ENCODE results near the gene CEP41. TPM values are rescaled to one million over a fixed set of nuclear protein-coding genes. Genes with fewer than 3 reads are reported as not detected.

Gene CEP41
- total and polyA plus RNA-seq, 2 of the 13 experiments (the other 11 are each of a cell fraction or from before 2014, with no cell fraction given): 8.7 to 9.0 TPM

DNA sequence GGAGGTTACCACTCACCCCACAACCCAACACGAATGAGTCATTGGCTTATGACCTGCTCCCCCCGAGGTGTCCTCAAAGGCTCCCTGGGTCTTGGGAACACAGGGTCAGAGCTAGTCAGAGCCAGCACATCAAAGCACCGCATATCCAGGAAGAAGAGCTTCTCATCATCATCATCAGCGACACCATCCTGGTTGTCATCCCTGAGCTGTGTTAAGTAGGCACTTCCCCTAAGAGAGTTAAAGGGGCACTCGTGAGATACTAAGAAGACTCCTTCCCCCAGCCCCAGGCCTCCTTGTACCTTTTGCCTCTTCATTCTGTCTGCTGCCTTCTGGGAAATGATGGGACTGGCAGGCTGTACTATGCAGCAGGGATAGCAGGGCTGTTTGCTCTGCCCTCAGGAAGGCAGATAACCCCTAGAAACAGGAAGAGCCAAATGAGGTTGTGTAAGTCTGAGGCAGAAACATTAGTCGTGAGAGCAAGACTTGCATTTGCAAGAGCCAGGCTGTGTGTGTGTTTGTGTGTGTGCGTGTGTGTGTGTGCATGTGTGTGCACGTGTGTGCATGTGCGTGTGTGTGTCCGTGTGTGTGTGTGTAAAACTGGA lies 71.6 kb downstream of the CEP41 start (continued):
- TF ChIP-seq, protein P1, sequence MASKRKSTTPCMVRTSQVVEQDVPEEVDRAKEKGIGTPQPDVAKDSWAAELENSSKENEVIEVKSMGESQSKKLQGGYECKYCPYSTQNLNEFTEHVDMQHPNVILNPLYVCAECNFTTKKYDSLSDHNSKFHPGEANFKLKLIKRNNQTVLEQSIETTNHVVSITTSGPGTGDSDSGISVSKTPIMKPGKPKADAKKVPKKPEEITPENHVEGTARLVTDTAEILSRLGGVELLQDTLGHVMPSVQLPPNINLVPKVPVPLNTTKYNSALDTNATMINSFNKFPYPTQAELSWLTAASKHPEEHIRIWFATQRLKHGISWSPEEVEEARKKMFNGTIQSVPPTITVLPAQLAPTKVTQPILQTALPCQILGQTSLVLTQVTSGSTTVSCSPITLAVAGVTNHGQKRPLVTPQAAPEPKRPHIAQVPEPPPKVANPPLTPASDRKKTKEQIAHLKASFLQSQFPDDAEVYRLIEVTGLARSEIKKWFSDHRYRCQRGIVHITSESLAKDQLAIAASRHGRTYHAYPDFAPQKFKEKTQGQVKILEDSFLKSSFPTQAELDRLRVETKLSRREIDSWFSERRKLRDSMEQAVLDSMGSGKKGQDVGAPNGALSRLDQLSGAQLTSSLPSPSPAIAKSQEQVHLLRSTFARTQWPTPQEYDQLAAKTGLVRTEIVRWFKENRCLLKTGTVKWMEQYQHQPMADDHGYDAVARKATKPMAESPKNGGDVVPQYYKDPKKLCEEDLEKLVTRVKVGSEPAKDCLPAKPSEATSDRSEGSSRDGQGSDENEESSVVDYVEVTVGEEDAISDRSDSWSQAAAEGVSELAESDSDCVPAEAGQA (IDR thresholded peaks at IDR 0.05; ENCODE audit: low read depth): no peak
- TF ChIP-seq, protein P1 (CRISPR knock-in tag; IDR thresholded peaks at IDR 0.05; ENCODE audit: borderline replicate concordance): no peak
- TF ChIP-seq ZNF337 (CRISPR knock-in tag; IDR thresholded peaks at IDR 0.05; ENCODE audit: borderline replicate concordance, low read depth) (no peak), ZNF660 (CRISPR knock-in tag; IDR thresholded peaks at IDR 0.05; ENCODE audit: borderline replicate concordance, low read depth) (no peak), SP4 (CRISPR knock-in tag; IDR thresholded peaks at IDR 0.05) (0 out of 2 replicates have a peak, but pooled peaks have one; percentile 4), RARG (CRISPR knock-in tag; IDR thresholded peaks at IDR 0.05; ENCODE audit: low read depth) (no peak), ZNF484 (CRISPR knock-in tag; IDR thresholded peaks at IDR 0.05; ENCODE audit: borderline replicate concordance, low read depth) (no peak), SMAD9 (CRISPR knock-in tag; IDR thresholded peaks at IDR 0.05) (no peak), SOX13 (IDR thresholded peaks at IDR 0.05) (no peak), SOX13 (CRISPR knock-in tag; conservative IDR thresholded peaks at IDR 0.05 in 1 of 2, IDR thresholded peaks at IDR 0.05 in 1 of 2) (no peak; a peak in 1 of 4 replicates), ELF1 (CRISPR knock-in tag; IDR thresholded peaks at IDR 0.05) (peak; percentile 76), DPF2 (CRISPR knock-in tag; IDR thresholded peaks at IDR 0.05; ENCODE audit: borderline replicate concordance, low read depth) (0 out of 2 replicates have a peak, but pooled peaks have one; percentile 22), NCOA2 (CRISPR knock-in tag; IDR thresholded peaks at IDR 0.05) (peak; percentile 39; the same call in 1 of the 2 replicates), FIP1L1 (IDR thresholded peaks at IDR 0.05; ENCODE audit: borderline replicate concordance, insufficient read depth, low read depth, low read length) (no peak), GABPB1 (CRISPR knock-in tag; IDR thresholded peaks at IDR 0.05) (no peak)
- TF ChIP-seq, protein P2, sequence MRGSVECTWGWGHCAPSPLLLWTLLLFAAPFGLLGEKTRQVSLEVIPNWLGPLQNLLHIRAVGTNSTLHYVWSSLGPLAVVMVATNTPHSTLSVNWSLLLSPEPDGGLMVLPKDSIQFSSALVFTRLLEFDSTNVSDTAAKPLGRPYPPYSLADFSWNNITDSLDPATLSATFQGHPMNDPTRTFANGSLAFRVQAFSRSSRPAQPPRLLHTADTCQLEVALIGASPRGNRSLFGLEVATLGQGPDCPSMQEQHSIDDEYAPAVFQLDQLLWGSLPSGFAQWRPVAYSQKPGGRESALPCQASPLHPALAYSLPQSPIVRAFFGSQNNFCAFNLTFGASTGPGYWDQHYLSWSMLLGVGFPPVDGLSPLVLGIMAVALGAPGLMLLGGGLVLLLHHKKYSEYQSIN (CRISPR knock-in tag; IDR thresholded peaks at IDR 0.05; ENCODE audit: borderline replicate concordance): no peak
- TF ChIP-seq, protein P3, sequence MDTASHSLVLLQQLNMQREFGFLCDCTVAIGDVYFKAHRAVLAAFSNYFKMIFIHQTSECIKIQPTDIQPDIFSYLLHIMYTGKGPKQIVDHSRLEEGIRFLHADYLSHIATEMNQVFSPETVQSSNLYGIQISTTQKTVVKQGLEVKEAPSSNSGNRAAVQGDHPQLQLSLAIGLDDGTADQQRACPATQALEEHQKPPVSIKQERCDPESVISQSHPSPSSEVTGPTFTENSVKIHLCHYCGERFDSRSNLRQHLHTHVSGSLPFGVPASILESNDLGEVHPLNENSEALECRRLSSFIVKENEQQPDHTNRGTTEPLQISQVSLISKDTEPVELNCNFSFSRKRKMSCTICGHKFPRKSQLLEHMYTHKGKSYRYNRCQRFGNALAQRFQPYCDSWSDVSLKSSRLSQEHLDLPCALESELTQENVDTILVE (CRISPR knock-in tag; IDR thresholded peaks at IDR 0.05): no peak

All from HepG2 (cell line).